D721Med (cell line): ENCODE measurements around the gene SRCAP.

Experiments used
- DNase-seq: peaks from one replicate; pipeline ENCODE4 v3.0.0; 2011; ENCODE audit warnings: low spot score; ENCODE audit not compliant: insufficient read length
- FAIRE-seq: peaks from 2 replicates; lab custom pipeline; 2011; peaks lifted over from hg19 to GRCh38; lab: Jason Lieb, UNC
- TF ChIP-seq, protein P1 (sequence below): IDR thresholded peaks from 2 replicates; pipeline ENCODE4 v1.5.1; 2012; ENCODE audit warnings: mild to moderate bottlenecking, control low read depth; ENCODE audit not compliant: insufficient read depth; ENCODE audit errors: missing control alignments

The SRCAP gene

DNA sequence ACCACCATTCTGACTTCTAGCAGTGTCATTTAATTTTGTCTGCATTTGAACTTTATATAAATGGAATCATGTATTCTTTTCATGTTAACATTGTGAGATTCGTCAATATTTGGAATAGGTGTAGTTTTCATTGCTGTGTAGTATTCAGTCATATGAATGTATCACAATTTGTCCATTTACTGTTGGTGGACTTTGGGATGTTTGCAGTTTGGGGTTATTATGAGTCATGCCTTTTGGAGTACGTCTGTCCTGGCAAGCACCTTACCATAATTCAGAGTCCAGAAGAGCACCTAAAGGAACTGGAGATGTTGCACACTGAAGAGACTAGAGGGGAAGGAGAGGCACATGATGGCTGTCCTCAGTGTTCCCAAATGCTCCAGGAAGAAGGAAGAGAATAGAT lies 46.1 kb downstream of the SRCAP start:
- DNase-seq = no peak
- FAIRE-seq = no peak

DNA sequence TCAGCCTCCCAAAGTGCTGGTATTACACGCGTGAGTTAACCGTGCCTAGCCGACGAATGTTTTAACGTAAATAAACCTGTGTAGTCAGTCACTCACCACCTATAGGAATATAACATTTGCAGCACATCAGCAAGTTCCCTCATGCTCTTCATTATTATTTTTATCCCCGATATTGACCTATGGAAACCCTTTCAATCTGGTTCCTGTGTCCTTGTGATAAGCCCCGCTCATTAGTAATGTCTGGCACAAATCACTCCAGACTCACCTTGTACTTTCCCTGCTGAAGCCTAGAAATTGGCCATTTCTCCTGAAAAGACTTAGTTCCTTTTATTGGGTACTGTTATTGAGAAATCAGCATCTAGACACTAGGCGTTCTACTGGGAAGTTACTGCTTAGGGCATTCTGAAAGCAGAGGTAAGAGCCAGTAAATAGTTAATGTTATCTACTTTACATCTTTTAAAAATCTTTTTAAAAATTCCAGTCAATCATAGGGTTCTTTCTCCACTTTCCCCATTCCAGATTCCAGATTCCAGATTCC lies 47.7 kb downstream of the SRCAP start:
- FAIRE-seq (no peak), DNase-seq (no peak)
- TF ChIP-seq, protein P1, sequence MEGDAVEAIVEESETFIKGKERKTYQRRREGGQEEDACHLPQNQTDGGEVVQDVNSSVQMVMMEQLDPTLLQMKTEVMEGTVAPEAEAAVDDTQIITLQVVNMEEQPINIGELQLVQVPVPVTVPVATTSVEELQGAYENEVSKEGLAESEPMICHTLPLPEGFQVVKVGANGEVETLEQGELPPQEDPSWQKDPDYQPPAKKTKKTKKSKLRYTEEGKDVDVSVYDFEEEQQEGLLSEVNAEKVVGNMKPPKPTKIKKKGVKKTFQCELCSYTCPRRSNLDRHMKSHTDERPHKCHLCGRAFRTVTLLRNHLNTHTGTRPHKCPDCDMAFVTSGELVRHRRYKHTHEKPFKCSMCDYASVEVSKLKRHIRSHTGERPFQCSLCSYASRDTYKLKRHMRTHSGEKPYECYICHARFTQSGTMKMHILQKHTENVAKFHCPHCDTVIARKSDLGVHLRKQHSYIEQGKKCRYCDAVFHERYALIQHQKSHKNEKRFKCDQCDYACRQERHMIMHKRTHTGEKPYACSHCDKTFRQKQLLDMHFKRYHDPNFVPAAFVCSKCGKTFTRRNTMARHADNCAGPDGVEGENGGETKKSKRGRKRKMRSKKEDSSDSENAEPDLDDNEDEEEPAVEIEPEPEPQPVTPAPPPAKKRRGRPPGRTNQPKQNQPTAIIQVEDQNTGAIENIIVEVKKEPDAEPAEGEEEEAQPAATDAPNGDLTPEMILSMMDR = no peak

More for the DNA sequence above, 46.1 kb downstream of the SRCAP start:
- TF ChIP-seq, protein P1 = no peak

GRCh38 chr16:30747331-30747730 lies 48.4 kb downstream of the SRCAP start:
- FAIRE-seq (no peak), DNase-seq (no peak)
- TF ChIP-seq, protein P1 = no peak

- FAIRE-seq (no peak), DNase-seq (peak; percentile 85)
- TF ChIP-seq, protein P1 = no peak
Measured at GRCh38 chr16:30747799-30748633, 49.0 kb downstream of the SRCAP start, which contains the start of gene PHKG2. TSS of gene PHKG2 (plus strand) at chr16:30748425. CDS start at chr16:30748821, 396 bp downstream.

- no peak for FAIRE-seq
- DNase-seq = no peak
- TF ChIP-seq, protein P1 = no peak
Measured at GRCh38 chr16:30748634-30749445, 49.9 kb downstream of the SRCAP start.

- FAIRE-seq = no peak
Measured at GRCh38 chr16:30750201-30750600, 51.2 kb downstream of the SRCAP start.

More at GRCh38 chr16:30750201-30750600, 51.2 kb downstream of the SRCAP start:
- no peak for DNase-seq
- TF ChIP-seq, protein P1 = no peak
